Sigmoid colon (tissue), 4 donors: ENCODE measurements around the gene ZNF200.
A peak's percentile ranks its signal among the peaks of the same experiment; 100 is the strongest.

Source experiments
- EP300 ChIP-seq, 4 donors: sonication (generic); formaldehyde crosslinking; IDR thresholded peaks; one replicate each; pipeline ENCODE4 v1.6.1; 2017; ENCODE audit warnings: antibody characterized with exemption in 4 of 4
- POLR2A ChIP-seq, 2 donors: fragments of 450-650 bp; IDR thresholded peaks; one replicate each; pipeline ENCODE4 v1.6.1; 2016; ENCODE audit warnings: antibody characterized with exemption in 2 of 2, mild to moderate bottlenecking in 2 of 2, moderate library complexity in 2 of 2
- TF ChIP-seq, protein P1 (sequence below), 4 experiments: fragments of 450-650 bp in 3 of 4; fragments of 200-600 bp in 1 of 4; IDR thresholded peaks; one replicate each; pipeline ENCODE4 v1.5.1; 2016 to 2019; ENCODE audit warnings: antibody characterized with exemption in 4 of 4, mild to moderate bottlenecking in 3 of 4, moderate library complexity in 2 of 4

GRCh38 chr16:3266873-3267537 lies 32.0 kb upstream of the ZNF200 start:
- TF ChIP-seq POLR2A (IDR thresholded peaks at IDR 0.05), result no peak
- TF ChIP-seq, protein P1, sequence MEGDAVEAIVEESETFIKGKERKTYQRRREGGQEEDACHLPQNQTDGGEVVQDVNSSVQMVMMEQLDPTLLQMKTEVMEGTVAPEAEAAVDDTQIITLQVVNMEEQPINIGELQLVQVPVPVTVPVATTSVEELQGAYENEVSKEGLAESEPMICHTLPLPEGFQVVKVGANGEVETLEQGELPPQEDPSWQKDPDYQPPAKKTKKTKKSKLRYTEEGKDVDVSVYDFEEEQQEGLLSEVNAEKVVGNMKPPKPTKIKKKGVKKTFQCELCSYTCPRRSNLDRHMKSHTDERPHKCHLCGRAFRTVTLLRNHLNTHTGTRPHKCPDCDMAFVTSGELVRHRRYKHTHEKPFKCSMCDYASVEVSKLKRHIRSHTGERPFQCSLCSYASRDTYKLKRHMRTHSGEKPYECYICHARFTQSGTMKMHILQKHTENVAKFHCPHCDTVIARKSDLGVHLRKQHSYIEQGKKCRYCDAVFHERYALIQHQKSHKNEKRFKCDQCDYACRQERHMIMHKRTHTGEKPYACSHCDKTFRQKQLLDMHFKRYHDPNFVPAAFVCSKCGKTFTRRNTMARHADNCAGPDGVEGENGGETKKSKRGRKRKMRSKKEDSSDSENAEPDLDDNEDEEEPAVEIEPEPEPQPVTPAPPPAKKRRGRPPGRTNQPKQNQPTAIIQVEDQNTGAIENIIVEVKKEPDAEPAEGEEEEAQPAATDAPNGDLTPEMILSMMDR (IDR thresholded peaks at IDR 0.05), result peak in 2 of 4 experiments; percentile 28 to 41
- TF ChIP-seq EP300 (IDR thresholded peaks at IDR 0.05), result no peak
